ENCODE data around the gene FALEC.

Gene FALEC

DNA sequence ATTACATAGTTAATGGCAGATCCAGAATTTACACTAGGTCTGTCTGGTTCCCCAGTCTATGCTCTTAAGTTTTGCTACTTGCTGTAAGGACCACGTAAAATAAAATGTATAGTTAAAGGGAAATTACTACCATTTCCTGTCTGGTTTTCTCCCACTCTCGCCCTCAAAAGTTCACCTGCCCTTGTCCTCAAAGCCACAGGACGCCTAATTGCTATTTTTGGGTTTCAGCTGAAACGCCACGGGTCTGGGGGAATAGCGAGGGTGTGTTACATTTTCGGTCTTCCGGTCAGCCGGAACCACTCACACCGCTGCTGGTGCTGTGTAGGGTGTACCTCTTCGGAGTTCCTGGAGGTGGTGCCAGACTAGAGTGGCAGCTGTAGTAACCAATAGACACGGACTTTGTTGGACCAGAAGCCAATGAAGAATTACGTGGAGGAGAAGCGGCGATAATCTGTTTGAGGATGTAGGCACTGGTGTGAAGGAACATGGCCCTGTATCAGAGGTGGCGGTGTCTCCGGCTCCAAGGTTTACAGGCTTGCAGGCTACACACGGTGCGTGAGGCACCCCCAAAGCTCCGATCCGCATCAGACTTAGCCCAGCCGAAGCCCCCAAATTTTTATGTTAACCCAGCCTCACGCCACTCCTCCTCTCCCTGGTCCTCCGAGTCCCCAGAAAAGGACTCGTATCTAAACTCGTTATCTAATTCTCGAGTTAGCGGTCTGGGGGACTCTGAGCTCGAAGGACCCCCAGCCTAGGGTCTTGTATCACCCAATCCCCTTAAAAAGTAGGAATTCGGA is 28.4 kb upstream of the FALEC start, which contains the start of gene TARS2:
TARS2 (plus strand) TSS at position 454 of the 797 bp plus-strand sequence; CDS start at position 486, 32 bp downstream.
- peak; percentile 93 for TF ChIP-seq TAF1 (IDR thresholded peaks at IDR 0.05; ENCODE audit: borderline replicate concordance, insufficient read depth, low read length)
- TF ChIP-seq, protein P1, sequence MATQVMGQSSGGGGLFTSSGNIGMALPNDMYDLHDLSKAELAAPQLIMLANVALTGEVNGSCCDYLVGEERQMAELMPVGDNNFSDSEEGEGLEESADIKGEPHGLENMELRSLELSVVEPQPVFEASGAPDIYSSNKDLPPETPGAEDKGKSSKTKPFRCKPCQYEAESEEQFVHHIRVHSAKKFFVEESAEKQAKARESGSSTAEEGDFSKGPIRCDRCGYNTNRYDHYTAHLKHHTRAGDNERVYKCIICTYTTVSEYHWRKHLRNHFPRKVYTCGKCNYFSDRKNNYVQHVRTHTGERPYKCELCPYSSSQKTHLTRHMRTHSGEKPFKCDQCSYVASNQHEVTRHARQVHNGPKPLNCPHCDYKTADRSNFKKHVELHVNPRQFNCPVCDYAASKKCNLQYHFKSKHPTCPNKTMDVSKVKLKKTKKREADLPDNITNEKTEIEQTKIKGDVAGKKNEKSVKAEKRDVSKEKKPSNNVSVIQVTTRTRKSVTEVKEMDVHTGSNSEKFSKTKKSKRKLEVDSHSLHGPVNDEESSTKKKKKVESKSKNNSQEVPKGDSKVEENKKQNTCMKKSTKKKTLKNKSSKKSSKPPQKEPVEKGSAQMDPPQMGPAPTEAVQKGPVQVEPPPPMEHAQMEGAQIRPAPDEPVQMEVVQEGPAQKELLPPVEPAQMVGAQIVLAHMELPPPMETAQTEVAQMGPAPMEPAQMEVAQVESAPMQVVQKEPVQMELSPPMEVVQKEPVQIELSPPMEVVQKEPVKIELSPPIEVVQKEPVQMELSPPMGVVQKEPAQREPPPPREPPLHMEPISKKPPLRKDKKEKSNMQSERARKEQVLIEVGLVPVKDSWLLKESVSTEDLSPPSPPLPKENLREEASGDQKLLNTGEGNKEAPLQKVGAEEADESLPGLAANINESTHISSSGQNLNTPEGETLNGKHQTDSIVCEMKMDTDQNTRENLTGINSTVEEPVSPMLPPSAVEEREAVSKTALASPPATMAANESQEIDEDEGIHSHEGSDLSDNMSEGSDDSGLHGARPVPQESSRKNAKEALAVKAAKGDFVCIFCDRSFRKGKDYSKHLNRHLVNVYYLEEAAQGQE (IDR thresholded peaks at IDR 0.05; ENCODE audit: insufficient read depth in 1 of 2, low read depth in 2 of 2, low read length in 2 of 2), result no peak; a peak in 1 of 4 replicates
- TF ChIP-seq FOXP2 (optimal IDR thresholded peaks at IDR 0.05; ENCODE audit: borderline replicate concordance, extremely low read depth, extremely low read length, insufficient read depth), result peak; percentile 88
- TF ChIP-seq SIN3A (IDR thresholded peaks at IDR 0.05; ENCODE audit: borderline replicate concordance, insufficient read depth, low read length), result no peak; the same call in 1 of the 2 replicates
- TF ChIP-seq POLR2AphosphoS5 (IDR thresholded peaks at IDR 0.05; ENCODE audit: low read depth, low read length), result peak; percentile 94

DNA sequence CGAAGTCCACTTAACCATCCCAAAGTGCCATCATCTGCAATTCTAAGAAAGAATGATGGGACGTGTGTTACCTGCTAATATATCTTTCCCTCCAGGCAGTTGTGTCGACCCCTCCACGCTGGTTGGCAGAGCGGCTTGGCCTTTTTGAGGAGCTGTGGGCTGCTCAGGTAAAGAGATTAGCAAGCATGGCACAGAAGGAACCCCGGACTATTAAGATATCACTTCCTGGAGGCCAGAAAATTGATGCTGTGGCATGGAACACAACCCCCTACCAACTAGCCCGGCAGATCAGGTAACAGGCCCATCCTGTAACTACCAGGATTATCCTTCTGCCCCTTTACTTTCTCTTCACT is 27.8 kb upstream of the FALEC start:
- TF ChIP-seq POLR2AphosphoS5 (IDR thresholded peaks at IDR 0.05; ENCODE audit: low read depth, low read length), result no peak
- no peak for TF ChIP-seq TAF1 (IDR thresholded peaks at IDR 0.05; ENCODE audit: borderline replicate concordance, insufficient read depth, low read length)
- TF ChIP-seq SIN3A (IDR thresholded peaks at IDR 0.05; ENCODE audit: borderline replicate concordance, insufficient read depth, low read length), result no peak
- TF ChIP-seq, protein P1 (IDR thresholded peaks at IDR 0.05; ENCODE audit: insufficient read depth in 1 of 2, low read depth in 2 of 2, low read length in 2 of 2), result no peak
- TF ChIP-seq FOXP2 (optimal IDR thresholded peaks at IDR 0.05; ENCODE audit: borderline replicate concordance, extremely low read depth, extremely low read length, insufficient read depth), result no peak

DNA sequence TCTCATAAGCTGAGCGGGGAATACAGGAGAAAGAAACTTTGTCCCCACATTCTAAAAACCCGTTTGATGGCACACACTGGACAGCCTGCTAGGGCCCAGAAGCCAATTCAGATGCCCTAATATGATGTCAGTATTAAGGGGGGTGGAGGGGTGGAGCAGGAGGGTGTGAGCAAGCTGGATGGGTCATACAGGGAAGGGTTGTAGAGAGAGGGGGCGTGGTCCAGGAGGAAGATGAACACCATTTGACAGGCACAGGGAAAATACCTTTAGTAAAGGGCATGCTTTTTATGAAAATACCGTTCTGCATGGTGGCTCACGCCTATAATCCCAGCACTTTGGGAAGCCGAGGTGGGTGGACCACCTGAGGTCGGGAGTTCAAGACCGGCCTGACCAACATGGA is 22.4 kb upstream of the FALEC start:
- TF ChIP-seq, protein P1 (IDR thresholded peaks at IDR 0.05; ENCODE audit: insufficient read depth in 1 of 2, low read depth in 2 of 2, low read length in 2 of 2), result no peak
- TF ChIP-seq TAF1 (IDR thresholded peaks at IDR 0.05; ENCODE audit: borderline replicate concordance, insufficient read depth, low read length) (no peak), POLR2AphosphoS5 (IDR thresholded peaks at IDR 0.05; ENCODE audit: low read depth, low read length) (no peak), SIN3A (IDR thresholded peaks at IDR 0.05; ENCODE audit: borderline replicate concordance, insufficient read depth, low read length) (no peak), FOXP2 (optimal IDR thresholded peaks at IDR 0.05; ENCODE audit: borderline replicate concordance, extremely low read depth, extremely low read length, insufficient read depth) (no peak)

DNA sequence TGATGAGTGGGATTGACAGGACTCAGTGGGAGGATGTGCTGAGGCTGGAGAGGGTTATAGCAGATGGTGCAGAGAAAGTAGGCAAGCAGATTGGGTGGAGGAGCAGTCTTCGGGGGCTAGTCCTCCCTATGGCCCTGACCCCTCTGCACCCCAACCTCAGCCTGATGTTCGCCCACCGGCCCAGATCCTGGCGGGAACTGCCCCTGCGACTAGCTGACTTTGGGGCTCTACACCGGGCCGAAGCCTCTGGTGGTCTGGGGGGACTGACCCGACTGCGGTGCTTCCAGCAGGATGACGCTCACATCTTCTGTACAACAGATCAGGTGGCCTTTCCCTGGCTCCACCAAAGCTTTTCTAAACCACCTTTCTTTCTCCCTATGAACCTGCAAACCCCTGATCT is 17.2 kb upstream of the FALEC start:
- TF ChIP-seq TAF1 (IDR thresholded peaks at IDR 0.05; ENCODE audit: borderline replicate concordance, insufficient read depth, low read length) (no peak), FOXP2 (optimal IDR thresholded peaks at IDR 0.05; ENCODE audit: borderline replicate concordance, extremely low read depth, extremely low read length, insufficient read depth) (no peak), POLR2AphosphoS5 (IDR thresholded peaks at IDR 0.05; ENCODE audit: low read depth, low read length) (no peak)
- TF ChIP-seq, protein P1 (IDR thresholded peaks at IDR 0.05; ENCODE audit: insufficient read depth in 1 of 2, low read depth in 2 of 2, low read length in 2 of 2), result no peak

All from PFSK-1 (cell line).